Stimulated activated naive CD8-positive, alpha-beta T cell treated with anti-CD3 and anti-CD28 coated beads, Interleukin-15, Interleukin-2, amounts not matched to agents 100 ng/mL and 50 ng/mL, for 24 hours (primary cell): ENCODE results near the gene USP30.
A peak's percentile ranks its signal among the peaks of the same experiment; 100 is the strongest.

ENCODE experiments used
- H3K27ac Mint-ChIP-seq: one replicate; pipeline ENCODE4 v1.8.0; 2021; ENCODE audit warnings: mild to moderate bottlenecking, mixed read lengths
- H3K27me3 Mint-ChIP-seq: one replicate; pipeline ENCODE4 v1.8.0; 2021; ENCODE audit warnings: mixed read lengths
- H3K36me3 Mint-ChIP-seq: one replicate; pipeline ENCODE4 v1.8.0; 2021; ENCODE audit warnings: low read depth, mixed read lengths
- H3K4me1 Mint-ChIP-seq: one replicate; pipeline ENCODE4 v1.8.0; 2021; ENCODE audit warnings: low read depth, mixed read lengths
- H3K4me3 Mint-ChIP-seq: one replicate; pipeline ENCODE4 v1.8.0; 2021; ENCODE audit warnings: mild to moderate bottlenecking, mixed read lengths
- H3K9me3 Mint-ChIP-seq: one replicate; pipeline ENCODE4 v1.8.0; 2021; ENCODE audit warnings: mixed read lengths

Gene USP30

GRCh38 chr12:109065154-109065852 is 12.9 kb downstream of the USP30 start:
- Mint-ChIP-seq H3K4me1 (peaks cover 4% of the 10 kb centered on the region), H3K36me3 (peaks cover 21% of the 10 kb centered on the region), H3K9me3 (no peaks in the 10 kb centered on the region), H3K27me3 (no peaks in the 10 kb centered on the region), H3K4me3 (no peak overlapping the region), H3K27ac (no peak overlapping the region)

GRCh38 chr12:109065853-109066193 is 13.4 kb downstream of the USP30 start:
- Mint-ChIP-seq H3K9me3 (no peaks in the 10 kb centered on the region), H3K4me1 (peaks cover 4% of the 10 kb centered on the region), H3K27me3 (no peaks in the 10 kb centered on the region), H3K36me3 (peaks cover 26% of the 10 kb centered on the region), H3K4me3 (no peak overlapping the region), H3K27ac (no peak overlapping the region)

- no peak overlapping the region for H3K4me3 Mint-ChIP-seq
- H3K36me3 Mint-ChIP-seq, result peaks cover 40% of the 10 kb centered on the region
- no peaks in the 10 kb centered on the region for H3K27me3 Mint-ChIP-seq
- H3K27ac Mint-ChIP-seq, result no peak overlapping the region
- H3K9me3 Mint-ChIP-seq, result peaks cover under 1% of the 10 kb centered on the region
- H3K4me1 Mint-ChIP-seq, result no peaks in the 10 kb centered on the region
These were observed 17.2 kb downstream of the USP30 start for GRCh38 chr12:109069307-109070271.

GRCh38 chr12:109074866-109075265 is 22.5 kb downstream of the USP30 start:
- no peak overlapping the region for H3K27ac Mint-ChIP-seq

GRCh38 chr12:109082751-109083150 is 30.4 kb downstream of the USP30 start:
- peaks cover 55% of the 10 kb centered on the region for H3K36me3 Mint-ChIP-seq
- H3K4me1 Mint-ChIP-seq, result no peaks in the 10 kb centered on the region
- no peaks in the 10 kb centered on the region for H3K27me3 Mint-ChIP-seq
- H3K27ac Mint-ChIP-seq, result no peak overlapping the region
- no peak overlapping the region for H3K4me3 Mint-ChIP-seq
- peaks cover 9% of the 10 kb centered on the region for H3K9me3 Mint-ChIP-seq

More at GRCh38 chr12:109074866-109075265, 22.5 kb downstream of the USP30 start:
- Mint-ChIP-seq H3K4me1 (no peaks in the 10 kb centered on the region), H3K4me3 (no peak overlapping the region), H3K9me3 (peaks cover 15% of the 10 kb centered on the region), H3K27me3 (no peaks in the 10 kb centered on the region), H3K36me3 (peaks cover 65% of the 10 kb centered on the region)

GRCh38 chr12:109084425-109084824 is 32.0 kb downstream of the USP30 start:
- H3K9me3 Mint-ChIP-seq, result peaks cover 3% of the 10 kb centered on the region
- H3K4me3 Mint-ChIP-seq, result no peak overlapping the region
- H3K4me1 Mint-ChIP-seq, result no peaks in the 10 kb centered on the region
- H3K27me3 Mint-ChIP-seq, result no peaks in the 10 kb centered on the region
- H3K27ac Mint-ChIP-seq, result no peak overlapping the region
- peaks cover 51% of the 10 kb centered on the region for H3K36me3 Mint-ChIP-seq

- H3K4me3 Mint-ChIP-seq, result no peak overlapping the region
- H3K27me3 Mint-ChIP-seq, result no peaks in the 10 kb centered on the region
- no peaks in the 10 kb centered on the region for H3K9me3 Mint-ChIP-seq
- H3K36me3 Mint-ChIP-seq, result peaks cover 45% of the 10 kb centered on the region
- H3K27ac Mint-ChIP-seq, result no peak overlapping the region
- H3K4me1 Mint-ChIP-seq, result peaks cover 4% of the 10 kb centered on the region
These were observed 33.2 kb downstream of the USP30 start for GRCh38 chr12:109085590-109085989.

GRCh38 chr12:109087250-109087649 is 34.9 kb downstream of the USP30 start:
- no peaks in the 10 kb centered on the region for H3K9me3 Mint-ChIP-seq
- H3K4me1 Mint-ChIP-seq, result peaks cover 20% of the 10 kb centered on the region
- H3K27me3 Mint-ChIP-seq, result no peaks in the 10 kb centered on the region
- H3K27ac Mint-ChIP-seq, result peak overlapping the region; percentile 12
- H3K36me3 Mint-ChIP-seq, result peaks cover 41% of the 10 kb centered on the region
- no peak overlapping the region for H3K4me3 Mint-ChIP-seq

- no peaks in the 10 kb centered on the region for H3K9me3 Mint-ChIP-seq
- no peak overlapping the region for H3K27ac Mint-ChIP-seq
- H3K4me1 Mint-ChIP-seq, result peaks cover 36% of the 10 kb centered on the region
- no peaks in the 10 kb centered on the region for H3K27me3 Mint-ChIP-seq
- peaks cover 38% of the 10 kb centered on the region for H3K36me3 Mint-ChIP-seq
- no peak overlapping the region for H3K4me3 Mint-ChIP-seq
These were observed 36.4 kb downstream of the USP30 start for GRCh38 chr12:109088818-109089217.

GRCh38 chr12:109089683-109090082 is 37.3 kb downstream of the USP30 start:
- Mint-ChIP-seq H3K4me1 (peaks cover 37% of the 10 kb centered on the region), H3K9me3 (no peaks in the 10 kb centered on the region), H3K36me3 (peaks cover 38% of the 10 kb centered on the region), H3K27me3 (no peaks in the 10 kb centered on the region), H3K27ac (peak overlapping the region; percentile 56), H3K4me3 (no peak overlapping the region)

GRCh38 chr12:109092497-109093021 is 40.2 kb downstream of the USP30 start:
- peak overlapping the region; percentile 87 for H3K4me3 Mint-ChIP-seq
- no peaks in the 10 kb centered on the region for H3K9me3 Mint-ChIP-seq
- no peaks in the 10 kb centered on the region for H3K27me3 Mint-ChIP-seq
- H3K36me3 Mint-ChIP-seq, result peaks cover 27% of the 10 kb centered on the region
- peak overlapping the region; percentile 89 for H3K27ac Mint-ChIP-seq
- H3K4me1 Mint-ChIP-seq, result peaks cover 37% of the 10 kb centered on the region

GRCh38 chr12:109093022-109093918 is 40.9 kb downstream of the USP30 start, which contains the start of gene ALKBH2:
TSS of gene ALKBH2 (minus strand) at chr12:109093472. CDS start at chr12:109092786, 686 bp downstream.
- Mint-ChIP-seq H3K27ac (peak within 1 kb of the TSS; percentile 89), H3K9me3 (no peaks in the 10 kb centered on the region), H3K36me3 (peaks cover 23% of the 10 kb centered on the region), H3K4me1 (peaks cover 37% of the 10 kb centered on the region), H3K4me3 (peak within 1 kb of the TSS; percentile 87), H3K27me3 (no peaks in the 10 kb centered on the region)

- peaks cover 41% of the 10 kb centered on the region for H3K36me3 Mint-ChIP-seq
- peak overlapping the region; percentile 88 for H3K4me3 Mint-ChIP-seq
- no peaks in the 10 kb centered on the region for H3K9me3 Mint-ChIP-seq
- no peak overlapping the region for H3K27ac Mint-ChIP-seq
- peaks cover 40% of the 10 kb centered on the region for H3K4me1 Mint-ChIP-seq
- H3K27me3 Mint-ChIP-seq, result no peaks in the 10 kb centered on the region
These were observed 44.7 kb downstream of the USP30 start for GRCh38 chr12:109097140-109097434.

GRCh38 chr12:109097435-109098182 is 45.2 kb downstream of the USP30 start, which contains the start of gene UNG:
TSS of gene UNG (plus strand) at chr12:109097597. CDS start at chr12:109097680, 83 bp downstream.
- peak within 1 kb of the TSS; percentile 92 for H3K27ac Mint-ChIP-seq
- peaks cover 35% of the 10 kb centered on the region for H3K4me1 Mint-ChIP-seq

More at GRCh38 chr12:109097435-109098182, 45.2 kb downstream of the USP30 start, which contains the start of gene UNG:
- Mint-ChIP-seq H3K4me3 (peak within 1 kb of the TSS; percentile 88), H3K9me3 (no peaks in the 10 kb centered on the region), H3K36me3 (peaks cover 40% of the 10 kb centered on the region), H3K27me3 (no peaks in the 10 kb centered on the region)
